Calu3 (cell line): Measurements from ENCODE around the gene RCCD1. TPM values are rescaled to one million over a fixed set of nuclear protein-coding genes. Genes with fewer than 3 reads are reported as not detected.
"Not testable (repeated sequence)": the region's sequence is repeated elsewhere in the genome, so short reads cannot be mapped to it uniquely, and the experiment has no call there.

ENCODE experiments used
- BruUV-seq: library from RNA; stranded (reverse); fragments of 400-500 nt; replicated peaks from 2 replicates; lab custom pipeline; 2021; lab: Mats Ljungman, UMichigan
- CTCF ChIA-PET: fragments of 300-600 bp; sonication (Branson Sonifier 250); formaldehyde crosslinking; loops from one replicate; lab custom pipeline; 2022; ENCODE audit warnings: antibody characterized with exemption; lab: Charles Lee
- DNase-seq: peaks from one replicate; pipeline ENCODE4 v3.0.0; 2022
- H3K27ac Mint-ChIP-seq: one replicate; pipeline ENCODE4 v1.8.0; 2022; ENCODE audit warnings: mixed read lengths; ENCODE audit not compliant: unreplicated experiment
- H3K27me3 Mint-ChIP-seq: one replicate; pipeline ENCODE4 v1.8.0; 2022; ENCODE audit warnings: mixed read lengths; ENCODE audit not compliant: unreplicated experiment
- H3K36me3 Mint-ChIP-seq: one replicate; pipeline ENCODE4 v1.8.0; 2022; ENCODE audit warnings: mild to moderate bottlenecking, moderate library complexity, mixed read lengths; ENCODE audit not compliant: insufficient read depth, unreplicated experiment
- H3K4me1 Mint-ChIP-seq: one replicate; pipeline ENCODE4 v1.8.0; 2022; ENCODE audit warnings: mild to moderate bottlenecking, low read depth, mixed read lengths; ENCODE audit not compliant: unreplicated experiment
- H3K4me3 Mint-ChIP-seq: one replicate; pipeline ENCODE4 v1.8.0; 2022; ENCODE audit warnings: mild to moderate bottlenecking, low read depth, moderate library complexity, mixed read lengths; ENCODE audit not compliant: unreplicated experiment
- H3K9me3 Mint-ChIP-seq: one replicate; pipeline ENCODE4 v1.8.0; 2022; ENCODE audit warnings: low read depth, mixed read lengths; ENCODE audit not compliant: unreplicated experiment
- CTCF ChIP-seq: fragments of 200-600 bp; IDR thresholded peaks from one replicate; pipeline ENCODE4 v1.8.0; 2022; ENCODE audit warnings: antibody characterized with exemption; ENCODE audit not compliant: unreplicated experiment
- intact Hi-C: fragments of 100-400 bp; cut with micrococcal nuclease; formaldehyde crosslinking; loops from one replicate; pipeline ENCODE4 v1.10.0; 2022; ENCODE audit not compliant: unreplicated experiment
- total RNA-seq: library from RNA; stranded (reverse); gene quantifications from 2 replicates; pipeline ENCODE4 v1.2.3, GENCODE V29; 2022

RCCD1 gene
- total RNA-seq, 1 experiment from 2014 or later: 42.6 TPM

GRCh38 chr15:90921887-90922286 lies 32.8 kb upstream of the RCCD1 start:
- CTCF ChIA-PET: no interaction called here
- Mint-ChIP-seq H3K4me1 (no peaks in the 10 kb centered on the region), H3K9me3 (no peaks in the 10 kb centered on the region), H3K4me3 (no peak overlapping the region), H3K27me3 (no peaks in the 10 kb centered on the region), H3K27ac (no peak overlapping the region), H3K36me3 (no peaks in the 10 kb centered on the region)
- BruUV-seq: no TSS peak
- DNase-seq: no peak
- intact Hi-C loops: no loop called here
- no peak for TF ChIP-seq CTCF

- H3K36me3 Mint-ChIP-seq, H3K9me3 Mint-ChIP-seq, BruUV-seq, H3K27me3 Mint-ChIP-seq, H3K4me1 Mint-ChIP-seq, H3K27ac Mint-ChIP-seq, intact Hi-C loops, DNase-seq, H3K4me3 Mint-ChIP-seq: not testable (repeated sequence)
- CTCF ChIA-PET: interaction anchor here (0.7 kb wide), 1 partner anchor 27 kb away, joined by 3 read pairs; no protein-coding TSS in a partner anchor
These were observed 31.9 kb upstream of the RCCD1 start for GRCh38 chr15:90922712-90923322.

- CTCF ChIA-PET: interaction anchor here (0.6 kb wide), 1 partner anchor 1984 kb away, joined by 3 read pairs; no protein-coding TSS in a partner anchor
- H3K36me3 Mint-ChIP-seq: peaks cover under 1% of the 10 kb centered on the region
- H3K27ac Mint-ChIP-seq: no peak overlapping the region
- no TSS peak for BruUV-seq
- no peak for TF ChIP-seq CTCF
- H3K9me3 Mint-ChIP-seq: no peaks in the 10 kb centered on the region
- no peak for DNase-seq
- H3K4me3 Mint-ChIP-seq: no peak overlapping the region
- intact Hi-C loops: no loop called here
- no peaks in the 10 kb centered on the region for H3K27me3 Mint-ChIP-seq
- H3K4me1 Mint-ChIP-seq: no peaks in the 10 kb centered on the region
These were observed 30.3 kb upstream of the RCCD1 start for GRCh38 chr15:90924375-90924774.

- DNase-seq, H3K27ac Mint-ChIP-seq, H3K27me3 Mint-ChIP-seq, intact Hi-C loops, H3K4me3 Mint-ChIP-seq, H3K9me3 Mint-ChIP-seq, BruUV-seq: not testable (repeated sequence)
- H3K4me1 Mint-ChIP-seq: peaks cover 16% of the 10 kb centered on the region
- CTCF ChIA-PET: interaction anchor here (0.7 kb wide), 1 partner anchor 1614 kb away, joined by 4 read pairs; no protein-coding TSS in a partner anchor
- peaks cover 24% of the 10 kb centered on the region for H3K36me3 Mint-ChIP-seq
These were observed 27.9 kb upstream of the RCCD1 start for GRCh38 chr15:90926766-90927165.

- intact Hi-C loops, H3K27me3 Mint-ChIP-seq, BruUV-seq, H3K4me3 Mint-ChIP-seq, H3K9me3 Mint-ChIP-seq, CTCF ChIA-PET, DNase-seq: not testable (repeated sequence)
- Mint-ChIP-seq H3K36me3 (peaks cover 31% of the 10 kb centered on the region), H3K27ac (peak overlapping the region; percentile 7), H3K4me1 (peaks cover 26% of the 10 kb centered on the region)
These were observed 26.6 kb upstream of the RCCD1 start for GRCh38 chr15:90928106-90928505.
